Ovary (tissue), 3 donors: ENCODE results near the gene RPL41.

Experiments used
- CTCF ChIP-seq, 3 donors: fragments of 450-650 bp in 2 of 3; fragments of 200-600 bp in 1 of 3; IDR thresholded peaks; one replicate each; pipeline versions ENCODE4 v1.5.1 to v1.8.0; 2016 to 2022; ENCODE audit warnings: antibody characterized with exemption in 3 of 3, mild to moderate bottlenecking in 1 of 3
- EP300 ChIP-seq: sonication (generic); formaldehyde crosslinking; IDR thresholded peaks from one replicate; pipeline ENCODE4 v1.6.1; 2017; ENCODE audit warnings: antibody characterized with exemption
- POLR2A ChIP-seq: fragments of 450-650 bp; IDR thresholded peaks from one replicate; pipeline ENCODE4 v1.6.1; 2017; ENCODE audit warnings: antibody characterized with exemption, mild to moderate bottlenecking, moderate library complexity
- donor health status: DM: no; HTN: no; CAD: no.

GRCh38 chr12:56107242-56107641, 9.2 kb upstream of the RPL41 start:
- TF ChIP-seq POLR2A (no peak), CTCF (IDR thresholded peaks at IDR 0.05) (no peak), EP300 (no peak)
